Esophagus muscularis mucosa (tissue), 4 donors: ENCODE data around the gene FOXN3. TPM values are rescaled to one million over a fixed set of nuclear protein-coding genes. Genes with fewer than 3 reads are reported as not detected.
"Not testable (repeated sequence)": the region's sequence is repeated elsewhere in the genome, so short reads cannot be mapped to it uniquely, and the experiment has no call there.

Experiments used
- DNase-seq: peaks from one replicate; pipeline ENCODE4 v3.0.0-alpha.2; 2017; ENCODE audit errors: extremely low spot score
- H3K27ac ChIP-seq, 4 donors: fragments of 200-600 bp; sonication (generic); replicated peaks in 1 of 4; 1 replicate in 3 of 4; 2 replicates in 1 of 4; pipeline ENCODE4 v1.5.1; 2016 to 2019; ENCODE audit warnings: mild to moderate bottlenecking in 1 of 4
- H3K27me3 ChIP-seq, 4 donors: fragments of 200-600 bp; sonication (generic); one replicate each; pipeline versions ENCODE4 v1.5.1 to v1.6.0; 2016 to 2019
- H3K36me3 ChIP-seq, 4 donors: fragments of 200-600 bp; sonication (generic); one replicate each; pipeline ENCODE4 v1.5.1; 2016 to 2019
- H3K4me1 ChIP-seq, 4 donors: fragments of 200-600 bp; sonication (generic); one replicate each; pipeline ENCODE4 v1.5.1; 2016 to 2019
- H3K4me3 ChIP-seq, 4 donors: fragments of 200-600 bp; sonication (generic); 1 replicate in 2 of 4; 2 replicates in 2 of 4; pipeline ENCODE4 v1.5.1; 2016 to 2019; ENCODE audit warnings: mild to moderate bottlenecking in 4 of 4, moderate library complexity in 1 of 4
- H3K9me3 ChIP-seq, 4 donors: fragments of 200-600 bp; sonication (generic); 1 replicate in 3 of 4; 2 replicates in 1 of 4; pipeline ENCODE4 v1.5.1; 2016 to 2019
- CTCF ChIP-seq, 3 experiments: fragments of 200-600 bp in 2 of 3; fragments of 450-650 bp in 1 of 3; sonication (generic) in 2 of 3; IDR thresholded peaks; one replicate each; pipeline ENCODE4 v1.5.1; 2017 to 2019; ENCODE audit warnings: antibody characterized with exemption in 3 of 3, mild to moderate bottlenecking in 2 of 3, moderate library complexity in 1 of 3
- EP300 ChIP-seq: sonication (generic); formaldehyde crosslinking; IDR thresholded peaks from one replicate; pipeline ENCODE4 v1.6.1; 2017; ENCODE audit warnings: antibody characterized with exemption
- POLR2A ChIP-seq: fragments of 450-650 bp; IDR thresholded peaks from one replicate; pipeline ENCODE4 v1.6.1; 2017; ENCODE audit warnings: antibody characterized with exemption, moderate library complexity, mild to moderate bottlenecking, low read depth
- POLR2AphosphoS5 ChIP-seq, 2 donors: sonication (generic); formaldehyde crosslinking; IDR thresholded peaks; one replicate each; pipeline ENCODE4 v1.6.1; 2017; ENCODE audit warnings: antibody characterized with exemption in 2 of 2
- WGBS: methylation state at CpG from one replicate; pipeline ENCODE4 v1.1.5; 2018; 5-methylcytosine and 5-hydroxymethylcytosine counted together
- intact Hi-C: fragments of 100-400 bp; cut with DNase I; formaldehyde crosslinking; loops from one replicate; pipeline ENCODE4 v1.15.1; 2023
- total RNA-seq, 4 donors: library from RNA; depleted of rRNA; stranded (reverse); fragments of >200 nt; gene quantifications; one replicate each; pipeline versions ENCODE4 v1.1.0 to v1.2.1, GENCODE V29; 2016

The FOXN3 gene
- total RNA-seq, 4 donors from 2014 or later, result 114 to 180 (median 145) TPM

DNA sequence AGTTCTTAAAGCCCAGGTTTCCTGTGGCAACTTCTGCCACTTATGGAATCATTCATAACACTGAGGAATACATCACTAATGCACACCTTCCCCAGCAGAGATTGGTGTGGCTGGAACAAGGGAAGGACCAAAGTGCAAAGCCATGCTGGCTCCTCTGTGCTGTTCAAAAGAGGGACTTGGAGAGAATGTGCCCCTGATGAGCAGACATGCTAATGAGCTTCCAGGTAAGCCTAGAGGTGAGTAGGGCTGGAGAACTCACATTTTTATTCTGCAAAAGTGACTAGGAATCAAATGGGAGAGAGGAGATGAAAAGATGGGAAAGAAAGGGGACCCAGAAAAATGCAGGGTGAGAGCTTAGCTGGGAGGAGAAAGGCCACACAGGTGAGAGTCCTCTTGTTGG is 302.9 kb downstream of the FOXN3 start:
- no peak overlapping the region for H3K27ac ChIP-seq
- no peak for DNase-seq
- no peaks in the 10 kb centered on the region for H3K4me1 ChIP-seq
- no peaks in the 10 kb centered on the region for H3K36me3 ChIP-seq
- H3K27me3 ChIP-seq, result no peaks in the 10 kb centered on the region
- peaks cover 0 to 3% (median 0%) of the 10 kb centered on the region in 4 donors for H3K9me3 ChIP-seq
- H3K4me3 ChIP-seq, result no peak overlapping the region
- intact Hi-C loops, result no loop called here
- no peak for TF ChIP-seq POLR2A
- TF ChIP-seq CTCF (IDR thresholded peaks at IDR 0.05), result no peak
- no peak for TF ChIP-seq POLR2AphosphoS5 (IDR thresholded peaks at IDR 0.05)
- no peak for TF ChIP-seq EP300

GRCh38 chr14:89112720-89113119 is 304.3 kb downstream of the FOXN3 start:
- WGBS, result 95% methylated on average over 18 of the region's 18 CpGs
- no peaks in the 10 kb centered on the region for H3K4me1 ChIP-seq
- no peaks in the 10 kb centered on the region for H3K9me3 ChIP-seq
- no peak overlapping the region for H3K27ac ChIP-seq
- no peaks in the 10 kb centered on the region for H3K36me3 ChIP-seq
- DNase-seq, result no peak
- H3K4me3 ChIP-seq, result no peak overlapping the region
- intact Hi-C loops, result no loop called here
- TF ChIP-seq EP300, result no peak
- no peak for TF ChIP-seq CTCF (IDR thresholded peaks at IDR 0.05)
- no peak for TF ChIP-seq POLR2AphosphoS5 (IDR thresholded peaks at IDR 0.05)
- no peak for TF ChIP-seq POLR2A
- no peaks in the 10 kb centered on the region for H3K27me3 ChIP-seq

DNA sequence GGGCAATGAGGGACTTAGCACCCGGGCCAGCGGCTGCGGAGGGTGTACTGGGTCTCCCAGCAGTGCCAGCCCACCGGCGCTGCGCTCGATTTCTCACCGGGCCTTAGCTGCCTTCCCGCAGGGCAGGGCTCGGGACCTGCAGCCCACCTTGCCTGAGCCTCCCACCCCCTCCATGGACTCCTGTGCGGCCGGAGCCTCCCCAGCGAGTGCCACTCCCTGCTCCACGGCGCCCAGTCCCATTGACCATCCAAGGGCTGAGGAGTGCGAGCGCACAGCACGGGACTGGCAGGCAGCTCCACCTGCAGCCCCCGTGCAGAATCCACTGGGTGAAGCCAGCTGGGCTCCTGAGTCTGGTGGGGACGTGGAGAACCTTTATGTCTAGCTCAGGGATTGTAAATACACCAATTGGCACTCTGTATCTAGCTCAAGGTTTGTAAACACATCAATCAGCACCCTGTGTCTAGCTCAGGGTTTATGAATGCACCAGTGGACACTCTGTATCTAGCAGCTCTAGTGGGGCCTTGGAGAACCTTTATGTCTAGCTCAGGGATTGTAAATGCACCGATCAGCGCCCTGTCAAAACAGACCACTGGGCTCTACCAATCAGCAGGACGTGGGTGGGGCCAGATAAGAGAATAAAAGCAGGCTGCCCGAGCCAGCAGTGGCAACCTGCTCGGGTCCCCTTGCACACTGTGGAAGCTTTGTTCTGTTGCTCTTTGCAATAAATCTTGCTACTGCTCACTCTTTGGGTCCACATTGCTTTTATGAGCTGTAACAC is 305.1 kb downstream of the FOXN3 start:
- 79% methylated on average over 7 of the region's 25 CpGs for WGBS
- H3K27me3 ChIP-seq, DNase-seq, H3K9me3 ChIP-seq, H3K4me3 ChIP-seq, H3K36me3 ChIP-seq, H3K27ac ChIP-seq, intact Hi-C loops, H3K4me1 ChIP-seq: not testable (repeated sequence)

DNA sequence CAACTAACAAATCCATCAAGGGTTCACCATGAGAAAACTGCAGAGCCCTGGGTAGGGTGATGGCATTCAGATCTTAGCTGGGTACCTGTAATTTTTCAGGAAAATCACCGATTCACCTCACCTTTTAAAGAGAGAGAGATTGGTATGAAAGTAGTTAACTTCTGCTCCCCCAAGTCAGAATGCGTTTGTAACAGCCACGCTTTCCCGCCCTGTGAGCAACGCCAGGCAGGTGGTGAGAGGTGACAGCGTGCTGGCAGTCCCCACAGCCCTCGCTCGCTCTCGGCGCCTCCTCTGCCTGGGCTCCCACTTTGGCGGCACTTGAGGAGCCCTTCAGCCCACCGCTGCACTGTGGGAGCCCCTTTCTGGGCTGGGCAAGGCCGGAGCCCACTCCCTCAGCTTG is 305.8 kb downstream of the FOXN3 start:
- intact Hi-C loops, H3K9me3 ChIP-seq, H3K36me3 ChIP-seq, H3K27ac ChIP-seq, DNase-seq, H3K27me3 ChIP-seq, H3K4me1 ChIP-seq, H3K4me3 ChIP-seq: not testable (repeated sequence)
- WGBS, result 97% methylated on average over 13 of the region's 13 CpGs

DNA sequence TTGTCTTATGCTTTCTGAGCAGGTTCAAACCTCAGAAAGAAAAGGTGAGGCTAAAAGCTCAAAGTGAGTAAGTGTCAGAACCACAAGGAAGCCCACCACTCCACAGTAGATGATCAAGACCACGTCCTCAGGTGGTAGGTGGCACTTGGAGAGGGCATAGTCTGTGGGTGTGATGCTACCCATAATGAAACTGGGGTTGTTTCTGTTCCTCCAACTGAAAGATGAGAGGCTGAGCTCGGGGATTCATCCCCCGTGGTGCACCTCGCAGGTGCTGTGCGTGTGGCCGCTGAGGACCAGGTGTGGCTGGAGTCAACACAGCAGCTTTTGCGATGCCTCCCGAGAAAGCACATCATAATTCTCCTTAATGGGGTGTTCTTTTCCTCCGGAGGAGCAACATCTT is 306.9 kb downstream of the FOXN3 start:
- Histone ChIP-seq H3K36me3 (no peaks in the 10 kb centered on the region), H3K4me1 (no peaks in the 10 kb centered on the region), H3K9me3 (no peaks in the 10 kb centered on the region), H3K4me3 (no peak overlapping the region), H3K27ac (no peak overlapping the region), H3K27me3 (no peaks in the 10 kb centered on the region)
- 89% methylated on average over 4 of the region's 9 CpGs for WGBS
- no peak for DNase-seq
- TF ChIP-seq POLR2A (no peak), CTCF (IDR thresholded peaks at IDR 0.05) (no peak), EP300 (no peak), POLR2AphosphoS5 (IDR thresholded peaks at IDR 0.05) (no peak)
- intact Hi-C loops, result no loop called here

DNA sequence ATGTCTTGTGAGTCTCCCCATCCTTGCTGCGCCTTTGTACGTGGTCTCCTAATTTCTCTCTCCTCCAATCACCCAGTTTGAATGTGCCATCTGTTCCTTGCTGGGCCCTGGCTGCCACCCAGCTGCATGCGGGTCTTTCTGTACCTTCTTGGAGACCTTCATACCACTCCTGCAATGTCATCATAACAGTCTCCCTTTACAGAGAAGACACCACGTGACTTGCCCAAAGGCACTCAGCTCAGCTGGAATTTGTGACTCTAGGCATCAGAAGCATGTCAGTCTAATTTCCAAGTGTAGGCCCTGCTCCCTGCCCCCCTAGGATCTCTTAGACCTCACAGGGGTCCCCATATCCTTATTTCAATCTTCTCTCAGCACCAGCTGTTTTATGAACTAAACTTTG is 308.4 kb downstream of the FOXN3 start:
- Histone ChIP-seq H3K4me1 (no peaks in the 10 kb centered on the region), H3K4me3 (no peak overlapping the region), H3K9me3 (peaks cover 0 to 10% (median 3%) of the 10 kb centered on the region in 4 donors), H3K27ac (no peak overlapping the region), H3K36me3 (no peaks in the 10 kb centered on the region), H3K27me3 (no peaks in the 10 kb centered on the region)
- no peak for DNase-seq
- 90% methylated on average over 4 of the region's 4 CpGs for WGBS
- TF ChIP-seq CTCF (IDR thresholded peaks at IDR 0.05) (no peak), POLR2A (no peak), EP300 (no peak)
- intact Hi-C loops, result no loop called here
